ENCODE measurements around the gene CASK.

CASK gene

DNA sequence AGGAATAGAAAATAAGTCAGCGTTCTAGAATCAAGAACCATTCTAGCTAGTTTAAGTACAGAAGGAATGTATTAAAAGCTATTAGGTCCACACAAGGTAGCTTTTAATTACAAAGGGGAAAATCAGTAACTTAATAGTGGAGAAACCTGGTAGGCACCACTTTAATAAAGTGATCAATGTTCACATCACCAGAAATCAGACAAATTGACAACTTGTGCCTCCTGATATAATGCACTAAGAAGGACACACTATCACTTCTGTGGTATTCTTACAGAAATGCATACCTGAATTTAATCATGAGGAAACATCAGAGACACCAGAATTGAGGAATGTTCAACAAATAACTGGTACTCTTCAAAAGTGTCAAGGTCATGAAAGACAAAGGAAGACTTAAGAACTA is 421.4 kb downstream of the CASK start:
- DNase-seq, result no peak

DNA sequence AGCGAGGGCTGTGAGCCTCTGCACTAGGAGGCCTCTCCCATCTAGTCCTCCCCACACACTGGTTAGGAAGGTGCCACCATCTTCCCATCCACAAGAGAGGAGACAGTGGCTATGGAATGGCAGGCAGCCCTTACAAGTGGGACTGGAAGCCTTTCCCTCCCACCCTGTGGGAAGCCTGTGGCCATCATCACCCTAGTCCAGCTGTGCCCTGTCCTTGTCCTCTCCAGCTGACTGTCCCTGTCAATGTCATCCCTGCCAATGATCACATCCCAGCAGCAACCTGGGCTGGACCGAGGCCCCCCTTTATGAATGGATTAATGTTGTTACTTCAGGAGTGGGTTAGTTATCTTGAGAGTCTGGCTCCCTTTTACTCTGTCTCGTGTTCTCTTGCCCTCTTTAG is 423.4 kb downstream of the CASK start:
- no peak for DNase-seq

DNA sequence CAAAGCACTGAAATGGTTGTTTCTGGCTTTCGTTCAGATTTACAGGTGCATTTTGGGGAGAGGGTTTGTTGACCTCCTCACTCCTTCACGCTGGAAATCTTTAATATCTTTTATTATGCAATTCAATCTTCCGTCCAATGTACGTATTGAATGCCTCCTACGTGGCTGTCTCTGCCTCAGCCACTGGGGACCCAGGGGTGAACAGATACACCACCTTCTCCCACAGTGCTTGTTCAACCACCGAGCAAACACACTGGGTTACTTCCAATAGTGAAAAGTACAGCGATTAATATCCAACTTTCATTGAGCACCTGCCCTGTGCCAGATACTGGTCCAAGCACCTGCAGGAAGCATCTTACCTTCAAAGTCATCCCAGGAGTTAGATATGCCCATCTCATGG is 424.2 kb downstream of the CASK start:
- DNase-seq, result no peak

DNA sequence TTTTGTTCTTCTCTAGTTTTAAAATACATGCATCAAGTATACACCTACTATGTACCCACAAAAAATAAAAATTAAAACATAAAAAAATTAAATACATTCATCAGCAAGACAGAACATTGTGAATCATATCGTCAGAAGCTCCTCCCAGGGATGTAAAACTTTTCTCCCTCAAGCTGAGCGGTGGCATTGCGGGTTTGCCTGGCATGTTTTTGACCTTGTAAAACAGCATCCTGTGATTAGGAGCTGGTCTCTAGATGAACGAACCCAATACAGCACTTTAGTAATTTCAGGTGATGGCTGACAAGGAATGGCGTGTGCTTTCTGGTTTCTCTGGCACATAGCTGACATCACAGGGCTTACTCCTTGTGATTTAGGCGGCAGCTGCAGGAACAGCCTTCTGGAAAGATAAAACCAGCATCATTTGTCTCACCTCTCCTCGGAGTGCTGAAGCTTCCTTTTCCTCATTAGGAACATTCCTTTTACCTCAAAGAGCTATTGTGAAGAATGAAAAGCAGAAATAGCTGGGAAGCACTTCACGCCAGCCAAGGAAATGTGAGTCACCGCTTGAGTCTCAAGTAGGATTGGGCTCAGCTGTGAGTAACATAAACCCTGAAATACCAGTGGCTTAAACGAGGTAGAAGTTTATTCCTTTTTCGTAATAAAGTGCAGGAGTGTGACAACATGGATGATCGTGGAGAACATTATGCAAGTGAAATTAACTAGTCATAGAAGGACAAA is 431.9 kb downstream of the CASK start:
- no peak for DNase-seq

DNA sequence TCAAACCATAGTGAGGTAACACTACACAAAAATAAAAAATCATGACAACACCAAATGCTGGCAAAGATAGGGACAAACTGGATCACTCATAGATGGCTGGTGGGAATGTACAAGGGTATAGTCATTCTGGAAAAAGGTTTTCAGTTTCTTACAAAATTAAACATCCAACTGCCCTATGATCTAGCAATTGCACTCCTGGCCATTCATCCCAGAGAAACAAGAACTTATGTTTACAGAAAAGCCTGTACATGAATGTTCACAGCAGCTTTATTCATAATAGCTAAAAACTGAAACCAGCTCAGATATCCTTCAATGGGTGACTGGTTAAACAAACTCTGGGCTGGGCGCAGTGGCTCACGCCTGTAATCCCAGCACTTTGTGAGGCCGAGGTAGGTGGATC is 432.9 kb downstream of the CASK start:
- DNase-seq, result no peak

DNA sequence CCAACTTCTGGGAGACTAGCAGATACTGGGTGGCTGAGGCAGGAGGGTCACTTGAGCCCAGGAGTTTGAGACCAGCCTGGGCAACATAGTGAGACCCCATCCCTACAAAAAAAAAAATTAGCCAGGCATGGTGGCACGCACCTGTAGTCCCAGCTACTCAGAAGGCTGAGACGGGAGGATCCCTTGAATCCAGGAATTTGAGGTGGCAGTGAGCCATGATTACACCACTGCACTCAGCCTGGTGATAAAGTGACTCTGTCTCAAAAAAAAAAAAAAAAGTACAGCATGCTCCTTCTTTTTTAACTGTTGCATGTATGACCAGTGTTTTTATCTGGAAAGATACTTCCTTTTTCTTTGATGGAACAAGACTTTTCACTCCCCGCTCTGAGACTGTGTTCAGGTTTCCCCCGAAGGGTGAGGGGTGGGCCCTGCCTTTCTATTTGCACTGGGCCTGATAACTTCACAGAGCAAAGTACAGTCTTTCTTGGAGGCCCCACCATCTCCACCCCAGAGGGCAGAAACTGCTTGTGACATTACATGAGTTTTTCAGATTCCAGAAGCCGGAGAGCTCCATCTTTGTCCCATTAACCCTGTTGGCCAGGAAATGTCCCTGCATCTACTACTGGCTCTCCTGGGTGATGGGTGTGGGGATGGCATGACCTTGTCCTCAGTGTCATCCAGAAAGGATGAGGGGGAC is 441.1 kb downstream of the CASK start:
- peak; percentile 16 for DNase-seq

DNA sequence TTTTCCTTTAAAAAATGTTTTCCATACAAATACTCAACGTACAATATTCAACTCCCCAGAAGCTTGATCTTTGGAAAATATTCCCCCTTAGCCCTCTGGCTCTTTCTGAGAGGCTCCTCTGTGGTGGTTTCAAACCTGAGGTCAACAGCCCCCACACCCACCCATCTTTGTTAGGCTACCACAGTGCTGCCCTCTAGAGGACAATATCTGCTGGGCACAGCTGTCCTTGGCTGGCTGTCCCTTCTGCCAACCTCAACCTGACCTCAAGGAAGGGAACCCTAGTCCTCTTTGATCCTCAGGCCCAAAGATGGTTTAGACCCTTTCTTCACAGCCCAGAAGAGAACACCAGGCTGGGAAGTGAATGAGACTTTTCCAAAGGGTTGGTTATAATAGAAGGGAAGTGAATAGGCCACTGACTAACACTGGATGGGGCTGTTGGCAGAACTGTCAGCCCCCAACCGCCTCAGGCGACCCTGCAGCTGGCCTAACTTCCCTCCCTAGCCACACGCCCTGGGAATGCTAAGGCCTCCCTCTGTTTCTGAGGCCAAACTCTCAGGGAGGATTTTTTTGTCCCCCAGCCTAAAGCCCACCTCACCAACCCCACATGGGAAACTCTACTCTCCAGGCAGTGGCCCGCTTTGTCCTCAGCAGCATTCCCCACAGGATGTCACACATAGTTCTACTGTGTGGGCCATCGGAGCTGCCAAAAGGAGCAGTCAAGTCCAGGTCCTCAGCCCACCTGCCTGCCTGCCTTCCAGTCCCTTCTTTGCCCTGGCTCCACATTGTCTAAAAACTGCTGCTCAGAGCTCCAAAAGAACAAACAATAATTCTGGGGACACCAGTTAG is 441.9 kb downstream of the CASK start:
- DNase-seq, result peak; percentile 54

DNA sequence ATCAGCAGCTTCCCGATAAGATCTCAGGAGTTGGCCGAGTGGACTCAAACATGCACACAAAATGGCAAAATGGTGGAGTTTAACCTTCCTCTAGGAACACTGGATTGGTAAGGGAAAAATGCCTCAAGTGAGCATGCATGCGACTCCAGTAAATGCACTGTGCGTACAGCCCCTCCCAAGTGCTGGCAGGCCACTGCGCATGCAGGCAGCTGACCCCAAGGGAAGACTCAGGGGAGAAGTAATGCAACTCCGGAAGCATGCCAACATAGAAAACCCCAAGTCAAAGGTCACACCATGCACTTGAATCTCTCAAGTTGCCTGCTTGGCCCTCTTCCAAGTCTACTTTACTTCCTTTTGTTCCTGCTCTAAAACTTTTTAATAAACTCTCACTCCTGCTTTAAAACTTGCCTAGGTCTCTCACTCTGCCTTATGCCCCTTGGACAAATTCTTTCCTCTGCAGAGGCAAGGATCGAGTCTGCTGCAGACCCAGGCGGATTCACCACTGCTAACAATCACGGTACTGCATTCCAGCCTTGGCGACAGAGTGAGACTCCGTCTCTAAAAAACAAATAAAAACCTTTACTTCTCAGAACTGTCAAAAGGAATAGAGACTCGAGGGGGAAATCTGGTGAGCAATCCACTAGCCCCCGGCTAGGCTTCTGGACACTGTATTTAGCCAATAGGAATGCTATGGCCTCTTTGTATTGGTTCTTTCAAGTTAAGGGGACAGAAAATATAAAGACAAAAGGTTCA is 442.7 kb downstream of the CASK start:
- no peak for DNase-seq

DNA sequence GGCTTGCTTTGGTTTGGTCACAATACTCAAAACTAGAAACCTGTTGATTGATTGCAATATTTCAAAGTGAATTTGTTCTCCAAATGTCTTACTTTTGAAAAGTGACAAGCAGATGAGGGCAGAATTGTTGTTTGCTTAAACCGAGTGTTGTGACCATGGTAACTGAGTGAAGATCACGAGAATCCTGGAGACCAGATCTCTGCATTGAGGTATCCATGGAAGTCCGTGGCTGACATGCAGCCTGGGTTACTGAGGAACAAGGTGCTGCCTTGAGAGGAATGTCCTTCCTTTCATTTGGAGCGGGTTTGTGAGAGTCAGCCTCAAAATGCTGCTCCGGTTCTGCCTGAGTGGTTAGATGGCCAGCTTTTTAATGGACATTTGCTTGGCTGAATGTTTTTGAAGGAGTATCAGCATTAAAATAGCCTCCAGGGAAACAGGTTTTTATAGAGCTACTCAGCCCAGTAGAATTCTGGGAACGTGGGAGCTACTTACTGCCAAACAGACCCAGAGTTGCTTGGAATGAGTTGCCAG is 444.9 kb downstream of the CASK start:
- no peak for DNase-seq

DNA sequence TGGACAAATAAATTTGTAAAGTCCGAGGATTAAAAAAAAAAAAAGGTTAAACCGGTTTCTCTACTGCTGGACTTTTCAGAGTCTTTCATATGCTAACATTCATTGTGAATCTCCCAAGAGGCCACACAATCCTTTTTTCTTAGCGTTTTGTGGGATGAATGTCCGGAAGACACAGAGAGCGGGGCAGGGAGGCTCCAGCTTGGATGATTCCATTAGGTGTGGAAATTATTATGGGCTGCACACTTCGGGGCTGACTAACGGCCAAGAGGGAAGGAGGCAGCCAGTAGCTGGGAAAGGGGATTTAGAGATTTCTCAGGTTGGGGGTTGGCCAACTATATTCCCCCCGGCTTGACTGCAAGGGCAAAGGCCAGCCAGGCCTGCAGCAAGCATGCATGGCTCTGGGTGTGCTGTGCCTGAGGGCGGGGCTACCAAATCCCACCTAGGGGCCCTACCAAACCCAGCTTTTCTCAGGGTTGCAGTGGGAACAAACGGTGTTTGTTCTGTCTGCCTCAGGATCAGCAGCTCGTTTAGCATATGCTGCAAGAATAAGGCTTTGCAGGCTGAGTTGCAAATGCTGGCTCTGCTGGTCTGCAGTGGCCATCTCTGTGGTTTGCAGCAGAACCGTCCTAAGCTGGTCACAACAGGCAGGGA is 447.6 kb downstream of the CASK start:
- no peak for DNase-seq

DNA sequence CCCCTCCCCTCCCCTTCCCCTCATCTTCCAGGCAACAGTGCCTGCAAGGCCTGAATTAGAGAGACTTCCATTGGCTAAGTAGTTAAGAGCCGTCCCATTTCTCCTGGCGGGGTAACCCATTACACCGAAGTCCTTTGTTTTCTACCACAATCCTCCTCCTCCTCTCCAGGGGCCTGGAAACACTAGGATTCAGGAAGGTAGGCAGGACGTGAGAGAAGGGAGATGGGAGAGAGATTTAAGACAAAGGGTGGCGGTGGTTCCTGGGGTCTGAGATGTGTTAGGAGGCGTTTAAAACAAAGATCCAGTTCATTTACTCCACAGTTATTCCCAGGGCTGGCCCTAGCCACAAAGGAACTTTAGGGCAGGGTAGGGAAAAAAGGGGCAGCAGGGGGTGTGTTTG is 448.2 kb downstream of the CASK start:
- no peak for DNase-seq

DNA sequence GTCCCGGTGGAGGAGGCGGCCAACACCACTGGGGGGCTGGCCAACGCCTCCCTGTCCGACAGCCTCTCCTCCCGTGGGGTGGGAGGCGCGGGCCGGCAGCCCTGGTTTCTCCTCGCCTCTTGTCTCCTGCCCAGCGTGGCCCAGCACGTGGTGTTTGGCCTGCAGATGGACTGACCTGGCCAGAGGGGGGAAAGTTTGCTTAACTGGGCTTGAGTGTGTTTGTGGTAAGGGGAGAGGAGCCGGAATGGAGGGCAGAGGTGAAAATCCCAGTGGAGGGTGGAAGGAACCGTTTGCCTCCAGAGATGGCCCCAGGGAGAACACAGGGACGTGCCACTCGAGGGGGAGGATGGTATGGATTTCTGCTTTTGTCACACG is 448.6 kb downstream of the CASK start:
- DNase-seq, result no peak

DNA sequence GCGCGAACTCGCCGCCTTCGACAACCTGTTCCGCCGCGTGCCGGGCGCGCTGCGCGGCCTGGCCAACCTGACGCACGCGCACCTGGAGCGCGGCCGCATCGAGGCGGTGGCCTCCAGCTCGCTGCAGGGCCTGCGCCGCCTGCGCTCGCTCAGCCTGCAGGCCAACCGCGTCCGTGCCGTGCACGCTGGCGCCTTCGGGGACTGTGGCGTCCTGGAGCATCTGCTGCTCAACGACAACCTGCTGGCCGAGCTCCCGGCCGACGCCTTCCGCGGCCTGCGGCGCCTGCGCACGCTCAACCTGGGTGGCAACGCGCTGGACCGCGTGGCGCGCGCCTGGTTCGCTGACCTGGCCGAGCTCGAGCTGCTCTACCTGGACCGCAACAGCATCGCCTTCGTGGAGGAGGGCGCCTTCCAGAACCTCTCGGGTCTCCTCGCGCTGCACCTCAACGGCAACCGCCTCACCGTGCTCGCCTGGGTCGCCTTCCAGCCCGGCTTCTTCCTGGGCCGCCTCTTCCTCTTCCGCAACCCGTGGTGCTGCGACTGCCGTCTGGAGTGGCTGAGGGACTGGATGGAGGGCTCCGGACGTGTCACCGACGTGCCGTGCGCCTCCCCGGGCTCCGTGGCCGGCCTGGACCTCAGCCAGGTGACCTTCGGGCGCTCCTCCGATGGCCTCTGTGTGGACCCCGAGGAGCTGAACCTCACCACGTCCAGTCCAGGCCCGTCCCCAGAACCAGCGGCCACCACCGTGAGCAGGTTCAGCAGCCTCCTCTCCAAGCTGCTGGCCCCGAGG is 449.2 kb downstream of the CASK start:
- no peak for DNase-seq

DNA sequence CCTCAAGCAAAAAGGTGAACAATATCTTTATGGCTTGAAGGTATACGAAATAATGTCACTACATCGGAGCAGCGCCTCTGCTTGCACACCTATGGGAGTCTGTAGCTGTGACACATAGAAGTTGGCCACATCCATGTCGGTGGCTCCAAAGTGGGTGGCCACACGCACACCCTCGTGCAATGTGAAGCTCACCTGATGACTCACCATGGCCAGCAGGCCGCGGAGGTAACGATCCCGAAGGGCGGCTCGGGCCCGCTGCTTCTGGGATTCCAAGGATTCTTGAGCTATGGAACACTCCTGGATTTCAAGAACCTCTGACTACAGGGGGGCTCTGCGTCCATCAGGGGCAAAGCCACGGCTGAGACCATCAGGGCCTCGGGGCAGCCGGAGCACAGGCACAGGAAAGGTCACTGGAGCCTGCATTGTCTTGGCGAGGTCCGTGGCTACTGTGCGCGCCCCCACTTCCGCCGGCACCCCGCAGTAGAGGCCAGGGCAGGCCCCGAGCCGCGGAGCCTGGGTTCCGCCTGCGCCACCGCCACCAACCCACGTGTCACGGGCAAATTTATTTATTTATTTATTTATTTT is 451.0 kb downstream of the CASK start:
- no peak for DNase-seq

DNA sequence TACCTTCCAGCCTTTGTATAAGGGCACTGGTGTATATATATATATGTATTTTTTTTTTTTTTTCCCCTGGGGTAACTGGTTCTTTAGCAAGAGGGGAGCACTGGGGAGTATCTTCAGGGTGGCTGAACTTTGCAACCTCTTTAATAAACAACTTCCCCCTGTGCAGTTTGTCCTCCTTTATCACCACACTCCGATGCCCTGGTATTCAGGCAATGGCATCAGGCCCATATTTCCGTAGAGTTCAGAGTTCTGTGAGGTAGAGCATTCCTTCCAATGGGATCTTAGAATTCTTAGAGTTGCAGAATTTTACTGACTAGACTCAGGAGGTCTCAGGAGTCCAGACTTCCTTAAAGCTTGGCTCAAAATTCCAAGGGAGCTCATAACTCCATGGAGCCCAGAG is 451.6 kb downstream of the CASK start:
- no peak for DNase-seq

DNA sequence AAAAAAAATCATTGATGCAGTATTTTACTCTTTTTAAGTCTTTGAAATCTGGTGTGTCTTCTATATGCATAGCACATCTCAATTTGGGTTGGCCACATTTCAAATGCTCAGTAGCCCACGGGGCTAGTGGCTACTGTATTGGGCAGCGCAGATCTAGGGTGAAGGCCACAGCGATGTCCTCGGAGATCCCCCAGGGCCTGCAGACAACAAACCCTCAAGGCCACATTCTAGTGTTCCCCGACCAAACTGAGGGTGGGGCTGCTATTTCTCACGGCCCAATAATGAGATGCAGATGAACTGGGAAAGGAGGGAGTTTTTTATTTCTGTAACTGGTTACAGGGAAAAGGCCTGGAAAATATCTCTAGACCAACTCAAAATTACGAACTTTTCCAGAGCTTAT is 452.6 kb downstream of the CASK start:
- DNase-seq, result no peak

DNA sequence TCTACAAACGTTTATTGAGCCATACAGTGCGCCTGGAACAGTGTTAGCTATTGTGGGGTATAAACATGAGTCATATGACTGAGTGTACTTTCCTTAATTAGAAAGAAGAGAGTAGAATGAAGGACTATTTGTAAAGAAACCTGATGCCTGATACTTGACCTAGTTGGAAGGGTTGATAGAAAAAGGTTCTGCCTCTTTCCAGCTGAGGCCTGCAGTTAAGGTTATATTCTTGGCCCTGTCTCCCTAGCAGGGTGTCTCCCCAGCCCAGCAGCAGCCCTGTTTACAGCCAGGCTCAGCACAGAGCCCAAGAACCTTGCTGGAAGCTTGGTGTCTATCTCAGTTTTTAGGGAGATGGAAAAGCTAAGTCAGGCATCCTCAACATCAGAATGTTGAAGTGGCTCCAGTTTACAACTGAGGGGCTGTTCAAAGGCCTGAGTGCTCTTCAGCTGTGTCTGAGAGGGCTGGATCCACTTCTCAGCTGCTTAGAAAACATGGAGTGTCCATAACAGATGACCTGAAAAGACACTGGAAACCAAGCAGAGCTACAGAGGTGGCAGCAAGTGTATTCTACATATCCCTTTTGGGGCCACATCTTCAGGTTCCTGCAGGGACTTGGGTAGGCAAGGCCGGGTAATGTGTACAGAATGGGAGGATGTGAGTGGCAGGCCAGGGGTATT is 454.6 kb downstream of the CASK start:
- no peak for DNase-seq

Measured in OCI-M1 (cell line).